HG02610 (cell line): ENCODE measurements around the gene TTLL13.

Source experiments
- ATAC-seq: cut with Tn5 transposase; IDR thresholded peaks from one replicate; pipeline ENCODE4 v1.9.1; 2021; ENCODE audit warnings: mild to moderate bottlenecking, moderate library complexity; ENCODE audit not compliant: unreplicated experiment

TTLL13 gene, protein sequence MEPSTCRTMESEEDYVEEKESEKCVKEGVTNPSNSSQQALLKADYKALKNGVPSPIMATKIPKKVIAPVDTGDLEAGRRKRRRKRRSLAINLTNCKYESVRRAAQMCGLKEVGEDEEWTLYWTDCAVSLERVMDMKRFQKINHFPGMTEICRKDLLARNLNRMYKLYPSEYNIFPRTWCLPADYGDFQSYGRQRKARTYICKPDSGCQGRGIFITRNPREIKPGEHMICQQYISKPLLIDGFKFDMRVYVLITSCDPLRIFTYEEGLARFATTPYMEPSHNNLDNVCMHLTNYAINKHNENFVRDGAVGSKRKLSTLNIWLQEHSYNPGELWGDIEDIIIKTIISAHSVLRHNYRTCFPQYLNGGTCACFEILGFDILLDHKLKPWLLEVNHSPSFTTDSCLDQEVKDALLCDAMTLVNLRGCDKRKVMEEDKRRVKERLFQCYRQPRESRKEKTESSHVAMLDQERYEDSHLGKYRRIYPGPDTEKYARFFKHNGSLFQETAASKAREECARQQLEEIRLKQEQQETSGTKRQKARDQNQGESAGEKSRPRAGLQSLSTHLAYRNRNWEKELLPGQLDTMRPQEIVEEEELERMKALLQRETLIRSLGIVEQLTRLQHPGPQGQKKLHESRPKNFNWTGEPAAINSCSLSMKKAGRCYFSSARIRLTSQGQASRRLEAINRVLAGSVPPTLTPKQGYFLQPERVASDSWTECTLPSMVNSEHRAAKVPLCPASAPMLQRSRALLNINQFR

DNA sequence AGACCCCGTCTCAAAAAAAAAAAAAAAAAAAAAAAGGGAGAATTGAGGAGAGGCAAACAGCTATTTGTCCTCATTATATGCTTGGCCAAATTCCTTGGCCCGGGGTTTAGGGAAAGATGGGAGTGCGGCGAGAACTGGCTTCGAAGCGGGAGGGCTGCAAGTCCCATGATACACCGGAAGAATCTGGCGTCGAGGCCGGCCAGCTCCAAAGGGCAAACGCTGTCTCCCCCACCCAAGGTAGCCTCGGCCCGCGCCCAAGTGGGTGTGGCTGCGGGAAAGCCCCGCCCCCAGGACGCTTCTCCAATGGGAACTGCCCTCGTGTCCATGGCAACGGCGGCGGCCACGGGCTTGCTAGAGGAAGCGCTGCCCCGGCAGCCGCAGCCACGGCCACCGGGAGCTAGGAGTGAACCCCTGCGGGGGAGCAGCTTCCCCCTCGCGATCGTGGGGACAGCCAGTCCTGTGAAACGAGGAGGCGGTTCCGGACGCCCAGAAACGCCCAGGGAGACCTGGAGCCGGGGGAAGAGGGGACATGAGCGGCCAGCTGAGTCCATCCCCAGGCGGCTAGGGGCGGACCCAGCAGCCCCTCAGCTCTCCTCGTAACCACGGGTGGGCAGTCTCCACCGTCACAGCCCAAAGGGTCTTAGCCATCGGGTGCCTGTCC, at the start of gene TTLL13:
TSS of gene TTLL13 (plus strand) at position 354 of the 661 bp plus-strand sequence. CDS start 1,075 bp downstream, outside the sequence.
- ATAC-seq, result peak; percentile 45

DNA sequence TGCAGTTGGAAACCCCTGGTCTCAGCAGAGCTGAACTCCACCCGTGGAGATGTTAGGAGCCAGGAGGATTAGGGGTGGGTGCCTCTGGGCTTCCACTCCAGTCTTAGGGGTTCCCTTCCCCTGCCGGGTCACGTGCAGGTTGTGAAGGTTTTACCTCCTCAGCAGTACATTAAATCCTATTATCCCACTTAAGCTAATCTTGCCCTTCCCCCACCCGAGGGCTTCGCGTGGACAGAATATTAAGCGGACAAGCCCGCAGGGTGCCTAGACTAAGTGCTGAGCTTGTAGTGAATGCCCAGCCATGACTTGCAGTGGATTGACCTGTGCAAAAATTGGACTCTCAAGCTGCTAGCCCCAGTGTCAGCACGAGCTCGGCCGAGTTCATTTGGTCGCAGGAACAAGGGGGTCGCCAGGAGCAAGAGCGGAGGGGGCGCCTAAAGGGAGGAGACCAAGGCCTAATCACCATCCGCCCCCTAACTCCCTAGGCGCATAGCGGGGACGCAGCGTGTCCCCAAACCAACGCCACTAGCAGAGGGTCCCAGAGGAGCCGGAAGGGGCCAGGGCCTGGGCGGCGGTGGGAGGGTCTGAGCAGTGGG, 48.7 kb upstream of the TTLL13 start:
- no peak for ATAC-seq

DNA sequence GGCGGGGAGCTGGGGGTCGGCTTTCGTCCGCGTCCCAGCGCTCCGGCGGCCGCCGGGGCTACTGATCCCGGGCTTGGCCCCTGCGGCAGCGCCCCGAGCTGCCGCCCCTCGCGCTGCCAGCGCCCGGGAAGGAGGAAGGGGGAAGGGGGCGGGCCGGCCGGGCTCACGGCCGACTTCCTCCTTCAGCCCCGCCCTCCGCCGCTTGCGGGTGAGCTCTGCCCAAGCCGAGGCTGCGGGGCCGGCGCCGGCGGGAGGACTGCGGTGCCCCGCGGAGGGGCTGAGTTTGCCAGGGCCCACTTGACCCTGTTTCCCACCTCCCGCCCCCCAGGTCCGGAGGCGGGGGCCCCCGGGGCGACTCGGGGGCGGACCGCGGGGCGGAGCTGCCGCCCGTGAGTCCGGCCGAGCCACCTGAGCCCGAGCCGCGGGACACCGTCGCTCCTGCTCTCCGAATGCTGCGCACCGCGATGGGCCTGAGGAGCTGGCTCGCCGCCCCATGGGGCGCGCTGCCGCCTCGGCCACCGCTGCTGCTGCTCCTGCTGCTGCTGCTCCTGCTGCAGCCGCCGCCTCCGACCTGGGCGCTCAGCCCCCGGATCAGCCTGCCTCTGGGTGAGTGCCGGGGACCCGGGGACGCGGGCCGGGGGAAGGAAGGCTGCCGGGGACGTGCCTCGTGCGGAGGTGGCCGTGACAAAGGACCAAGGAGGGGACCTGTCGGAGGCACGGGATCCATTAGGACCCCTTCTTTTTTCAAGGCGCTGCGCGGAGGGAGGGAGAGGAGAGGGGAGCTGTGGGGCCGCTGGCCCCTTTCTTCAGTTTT, 48.0 kb upstream of the TTLL13 start, which contains the start of gene SEMA4B:
TSS of gene SEMA4B (plus strand) at position 201 of the 814 bp plus-strand sequence. CDS start at position 450, 249 bp downstream.
- peak; percentile 83 for ATAC-seq

DNA sequence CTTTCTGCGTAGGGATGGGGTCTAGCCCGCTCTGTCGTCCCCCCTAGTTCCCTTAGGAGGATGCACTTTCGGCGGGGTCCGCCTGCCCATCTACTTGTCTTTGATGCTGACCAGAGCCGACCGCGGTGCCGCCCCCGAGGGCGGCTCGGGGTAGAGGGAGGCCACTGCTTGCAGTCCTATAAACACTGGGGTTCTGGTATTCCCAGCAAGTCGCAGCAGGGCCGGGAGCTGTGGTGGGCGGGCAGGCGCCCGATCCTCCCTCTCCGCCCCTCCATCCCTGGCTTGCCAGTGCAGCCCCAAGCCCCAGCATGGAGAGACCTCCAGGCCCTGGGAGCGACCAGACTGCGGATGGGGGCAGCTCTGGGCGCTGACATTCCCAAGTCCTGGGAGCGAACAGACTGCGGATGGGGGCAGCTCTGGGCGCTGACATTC, 47.4 kb upstream of the TTLL13 start:
- no peak for ATAC-seq

DNA sequence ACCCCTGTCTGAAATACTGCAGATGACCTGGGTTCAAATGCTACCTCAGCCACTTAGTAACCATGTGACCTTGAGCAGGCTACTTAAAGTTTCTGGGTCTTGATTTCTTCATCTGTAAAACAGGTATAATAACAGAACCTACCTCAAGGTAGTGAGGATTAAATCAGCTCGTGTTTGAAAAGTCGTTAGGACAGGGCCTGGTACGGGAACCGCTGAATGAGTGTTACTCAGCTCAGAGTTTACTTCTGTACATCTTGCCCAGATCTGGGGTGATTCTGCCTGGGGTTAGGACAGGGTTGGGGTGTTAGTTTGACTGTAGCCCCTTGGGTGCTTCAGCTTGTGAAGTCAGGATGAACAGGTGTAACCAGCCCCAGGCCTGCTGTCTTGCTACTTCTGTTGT, 46.4 kb upstream of the TTLL13 start:
- no peak for ATAC-seq

DNA sequence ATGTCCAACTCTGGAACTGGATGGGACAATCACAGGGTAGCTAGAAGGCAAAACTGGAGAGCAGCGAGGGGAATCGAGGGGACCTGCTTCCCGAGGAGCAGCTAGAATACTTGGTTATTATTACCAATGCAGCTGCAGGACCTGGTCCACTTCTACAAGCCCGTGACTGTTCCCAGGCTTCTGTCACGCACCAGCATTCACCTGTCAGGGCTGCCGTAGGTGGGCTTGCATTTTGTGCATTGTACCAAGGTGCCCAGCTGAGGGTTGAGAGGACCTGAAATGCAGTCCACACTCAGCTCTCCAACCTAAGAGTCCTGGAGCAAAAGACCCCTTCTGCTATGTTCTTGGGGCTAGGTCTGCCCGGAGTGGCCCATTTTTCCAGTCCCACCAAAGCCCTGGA, 45.9 kb upstream of the TTLL13 start:
- ATAC-seq, result no peak

DNA sequence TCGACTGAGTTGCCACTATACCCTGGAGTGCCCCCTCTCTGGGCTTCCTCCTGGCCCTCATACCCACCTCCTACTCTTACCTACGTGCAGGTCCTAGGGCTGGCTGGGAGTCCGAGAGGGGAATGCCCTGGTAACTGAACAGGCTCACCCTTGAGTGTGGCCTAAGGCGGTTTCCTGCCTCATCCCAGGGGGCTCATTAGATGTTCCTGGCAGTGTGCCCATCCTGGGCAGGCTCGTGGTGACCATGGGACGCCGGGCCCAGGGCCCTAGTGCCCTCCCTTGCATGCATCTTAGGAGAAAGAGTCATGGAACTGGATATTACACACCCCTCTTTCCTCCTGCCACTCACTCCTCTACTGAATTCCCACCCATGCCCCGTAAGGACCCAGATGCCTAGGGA, 45.4 kb upstream of the TTLL13 start:
- no peak for ATAC-seq

DNA sequence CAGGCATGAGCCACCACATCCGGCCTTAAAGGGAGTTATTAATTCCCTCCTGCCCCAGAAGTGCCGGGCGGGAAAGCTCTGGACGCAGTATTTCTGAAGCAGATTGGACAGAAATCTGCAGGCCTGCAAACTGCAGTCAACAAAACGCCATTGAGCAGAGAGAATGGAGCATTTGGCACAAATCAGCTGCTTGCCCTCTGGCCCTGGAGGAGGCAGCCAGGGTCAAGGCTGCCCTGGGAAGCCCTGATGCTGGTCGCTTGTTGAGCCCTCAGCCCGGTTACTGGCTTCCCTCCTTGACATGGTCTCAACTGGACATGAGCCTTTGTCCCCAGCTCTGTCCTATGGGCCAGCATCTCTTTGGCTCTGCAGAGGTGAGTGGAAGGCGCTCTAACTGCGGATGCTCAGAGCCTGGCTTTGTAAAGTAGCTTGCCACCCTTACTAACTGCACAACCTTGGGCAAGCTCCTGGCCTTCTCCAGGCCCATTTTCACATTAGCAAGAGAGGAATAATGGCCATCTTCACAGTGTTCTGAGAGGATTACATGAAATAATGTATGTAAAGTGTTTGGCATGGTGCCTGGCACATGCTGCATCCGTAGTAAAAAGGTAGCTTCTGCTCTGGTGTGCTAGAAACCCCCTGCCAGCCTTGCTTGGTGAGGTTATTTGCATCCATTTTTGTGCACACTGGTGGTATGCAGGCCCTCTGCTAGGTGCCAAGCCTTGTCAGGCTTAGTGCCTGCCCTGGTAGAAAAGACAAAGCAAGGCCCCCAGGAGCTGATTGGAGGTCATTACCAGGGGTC, 44.1 kb upstream of the TTLL13 start:
- no peak for ATAC-seq

DNA sequence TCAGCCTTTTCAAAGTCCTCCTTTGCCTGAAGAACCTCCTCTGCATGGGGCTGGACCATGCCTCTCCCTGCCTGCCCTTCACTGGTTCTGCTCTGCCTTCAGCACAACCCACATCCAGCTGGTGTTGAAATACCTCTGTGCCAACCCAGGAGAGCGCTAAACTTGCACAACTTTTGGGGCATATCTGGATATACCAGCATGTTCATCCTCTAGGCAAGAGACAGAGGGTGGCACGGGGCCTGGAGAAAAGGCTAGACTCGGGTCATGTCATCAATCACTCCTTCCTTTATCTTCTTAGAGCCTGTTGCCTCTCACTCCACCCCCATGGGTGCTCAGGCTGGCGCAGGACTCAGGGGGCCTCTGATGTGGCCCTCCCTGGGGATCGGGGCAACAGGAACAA, 43.5 kb upstream of the TTLL13 start:
- ATAC-seq, result no peak

DNA sequence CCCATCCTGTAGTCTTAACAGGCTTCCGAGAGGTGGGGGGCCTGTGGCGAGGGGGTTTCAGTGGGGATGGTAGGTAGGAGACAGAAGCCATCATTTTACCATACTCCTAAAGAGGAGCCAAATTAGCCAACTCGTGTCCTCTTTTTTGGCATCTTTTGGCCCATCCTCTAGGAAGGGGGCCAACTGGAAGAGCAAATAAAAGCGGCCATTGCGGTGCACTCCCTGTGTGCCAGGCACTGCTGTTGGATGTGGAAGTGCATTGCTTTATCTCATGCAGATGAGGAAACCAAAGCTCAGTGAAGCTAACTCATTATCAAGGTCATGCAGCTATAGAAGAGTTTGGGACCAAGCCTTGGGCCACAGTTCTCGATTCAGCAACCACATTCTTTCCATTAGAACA, 42.1 kb upstream of the TTLL13 start:
- ATAC-seq, result no peak

DNA sequence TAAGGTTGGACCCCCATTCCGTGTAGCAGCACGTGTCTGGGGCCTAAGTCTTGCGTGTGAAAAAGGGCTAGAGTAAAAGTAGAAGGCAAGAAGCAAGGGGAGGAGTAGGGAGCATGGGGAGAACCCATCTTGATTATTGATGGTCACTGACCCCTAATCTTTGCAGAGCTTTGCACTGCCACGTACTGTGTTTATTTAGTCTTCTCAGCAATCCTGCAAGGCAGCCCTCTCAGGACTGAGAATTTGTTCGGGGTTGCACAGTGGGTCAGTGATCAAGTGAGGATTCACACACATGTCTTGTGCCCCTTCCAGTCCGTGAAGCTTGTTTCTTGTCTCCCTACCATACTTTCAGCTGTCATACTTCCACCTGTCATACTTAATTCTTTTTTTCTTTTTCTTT, 41.0 kb upstream of the TTLL13 start:
- no peak for ATAC-seq

DNA sequence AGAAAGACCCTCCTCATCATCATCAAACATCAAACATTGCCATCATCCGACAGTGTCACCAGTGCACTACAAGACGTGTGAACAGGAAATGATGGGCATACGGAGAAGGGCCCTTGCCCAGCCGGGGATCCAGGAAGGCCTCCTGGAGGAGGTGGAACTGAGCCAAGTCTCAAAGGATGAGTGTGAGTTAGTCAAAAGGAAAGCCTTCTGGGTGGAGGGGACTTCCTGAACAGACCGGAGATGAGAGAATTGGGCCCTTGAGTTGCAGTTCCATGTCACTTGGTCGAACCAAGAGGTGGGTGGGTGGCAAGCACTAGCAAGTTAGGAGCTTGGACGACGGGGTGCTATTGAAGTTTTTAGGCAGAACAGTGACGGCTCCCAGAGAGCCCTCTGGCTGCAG, 39.8 kb upstream of the TTLL13 start:
- ATAC-seq, result peak; percentile 59

DNA sequence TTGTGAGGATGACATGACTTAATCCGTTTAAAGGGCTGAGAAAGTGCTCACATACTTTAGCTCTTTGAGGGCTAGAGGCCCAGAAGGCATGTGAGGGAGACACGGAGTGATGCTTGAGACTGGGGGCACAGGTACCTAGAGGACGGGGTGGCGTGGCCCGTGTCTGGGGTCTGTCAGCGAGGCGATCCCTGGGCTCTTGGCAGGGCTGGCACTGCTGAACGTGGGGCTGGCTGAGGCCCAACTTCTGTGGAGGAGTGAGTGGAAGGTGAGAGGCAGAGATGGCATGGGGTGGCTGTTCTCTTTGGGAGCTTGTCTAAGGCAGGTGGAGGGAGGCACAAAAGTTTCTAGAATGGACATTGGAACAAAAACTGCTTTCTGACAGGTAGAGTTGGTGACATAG, 38.8 kb upstream of the TTLL13 start:
- no peak for ATAC-seq

DNA sequence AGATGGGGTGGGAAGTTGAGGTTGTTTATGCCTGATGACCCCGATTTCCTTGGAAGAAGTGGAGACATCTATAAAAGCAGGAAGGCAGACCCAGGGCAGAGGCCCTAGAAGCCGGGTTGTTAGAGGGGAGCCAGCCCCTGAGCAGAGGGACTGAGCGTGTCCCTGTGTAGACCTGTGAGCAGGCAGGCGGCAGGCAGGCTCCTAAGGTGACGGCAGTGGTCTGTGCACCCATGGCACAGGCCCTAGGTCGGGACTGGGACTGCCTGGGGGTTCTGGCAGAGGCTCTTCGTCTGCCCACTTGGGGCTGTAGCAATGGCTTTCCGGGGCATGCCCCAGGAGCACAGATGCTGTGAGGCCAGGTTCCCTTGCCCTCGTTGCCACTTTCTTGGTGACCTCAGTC, 38.3 kb upstream of the TTLL13 start:
- no peak for ATAC-seq

DNA sequence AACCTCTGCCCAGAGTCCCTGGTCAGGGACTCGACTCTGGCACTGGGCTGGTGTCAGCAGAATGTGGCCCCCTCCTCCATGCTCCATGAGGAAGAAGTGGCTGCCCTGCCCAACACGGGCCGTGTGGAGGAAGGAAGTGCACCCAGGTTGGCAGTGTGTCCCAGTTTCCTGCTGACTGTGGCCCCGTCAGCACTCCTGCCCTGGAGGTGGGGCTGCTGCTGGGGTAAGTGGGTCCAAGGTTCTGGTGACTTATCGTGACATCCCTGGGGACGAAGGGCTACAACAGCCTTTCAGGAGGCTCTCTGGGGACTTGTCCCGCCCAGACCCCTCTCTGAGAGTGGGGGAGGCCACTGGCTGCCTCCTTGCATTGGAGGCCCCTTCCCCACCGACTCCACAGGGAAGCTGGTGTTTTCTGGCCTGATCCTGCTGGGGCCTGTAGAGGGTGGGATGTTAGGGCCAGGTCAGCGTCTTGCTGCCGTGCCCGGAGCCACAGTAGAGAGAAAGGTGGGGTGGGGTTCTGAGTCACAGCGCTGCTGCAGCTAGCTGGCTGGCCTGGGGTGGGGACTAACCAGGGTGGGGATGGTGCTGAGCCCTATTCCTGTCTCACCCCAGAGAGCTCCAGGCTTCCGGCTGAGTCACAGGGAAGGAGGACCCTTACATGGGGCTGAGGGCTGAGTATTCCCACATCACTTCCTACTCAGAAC, 37.8 kb upstream of the TTLL13 start:
- no peak for ATAC-seq

DNA sequence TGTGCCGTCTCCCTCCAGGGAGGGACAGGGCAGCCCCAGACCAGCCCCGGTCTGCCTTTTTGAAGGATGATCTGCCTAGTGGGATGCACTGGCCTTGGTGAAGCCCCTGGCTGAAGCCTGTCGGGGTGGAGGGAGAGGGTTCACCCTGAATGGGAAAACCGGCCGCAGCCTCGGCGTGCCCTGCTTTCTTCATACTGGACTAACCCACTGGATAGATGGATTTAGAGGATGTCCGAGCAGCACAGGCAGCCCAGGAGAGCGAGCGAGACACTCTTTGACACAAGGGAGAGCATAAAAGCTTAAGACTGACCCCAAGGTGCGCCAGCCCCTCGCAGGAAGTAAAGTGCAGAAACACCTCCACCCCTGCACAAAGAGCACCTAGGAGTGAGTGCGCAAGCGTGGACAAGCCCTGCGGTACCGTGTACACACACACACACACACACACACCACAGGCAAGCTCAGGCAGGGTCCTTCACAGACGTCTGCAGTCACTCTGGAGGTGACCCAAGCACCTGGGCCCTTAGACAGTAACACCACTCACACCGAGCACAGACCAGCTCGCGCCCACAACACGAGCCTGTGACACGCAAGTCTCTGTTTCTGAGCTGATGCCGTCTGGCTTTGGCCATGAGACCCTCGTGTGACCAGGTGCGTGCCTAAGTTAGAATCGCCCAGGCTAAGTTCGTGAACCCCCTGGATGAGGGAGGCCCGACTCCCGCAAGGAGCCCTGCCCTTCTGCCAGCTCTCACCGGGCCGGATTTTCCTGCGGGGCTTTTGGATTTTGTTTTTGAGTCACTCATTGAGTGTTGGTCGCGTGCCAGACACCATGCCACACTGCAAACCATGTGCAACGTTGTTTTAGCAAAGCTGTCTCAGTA, 36.9 kb upstream of the TTLL13 start:
- no peak for ATAC-seq

DNA sequence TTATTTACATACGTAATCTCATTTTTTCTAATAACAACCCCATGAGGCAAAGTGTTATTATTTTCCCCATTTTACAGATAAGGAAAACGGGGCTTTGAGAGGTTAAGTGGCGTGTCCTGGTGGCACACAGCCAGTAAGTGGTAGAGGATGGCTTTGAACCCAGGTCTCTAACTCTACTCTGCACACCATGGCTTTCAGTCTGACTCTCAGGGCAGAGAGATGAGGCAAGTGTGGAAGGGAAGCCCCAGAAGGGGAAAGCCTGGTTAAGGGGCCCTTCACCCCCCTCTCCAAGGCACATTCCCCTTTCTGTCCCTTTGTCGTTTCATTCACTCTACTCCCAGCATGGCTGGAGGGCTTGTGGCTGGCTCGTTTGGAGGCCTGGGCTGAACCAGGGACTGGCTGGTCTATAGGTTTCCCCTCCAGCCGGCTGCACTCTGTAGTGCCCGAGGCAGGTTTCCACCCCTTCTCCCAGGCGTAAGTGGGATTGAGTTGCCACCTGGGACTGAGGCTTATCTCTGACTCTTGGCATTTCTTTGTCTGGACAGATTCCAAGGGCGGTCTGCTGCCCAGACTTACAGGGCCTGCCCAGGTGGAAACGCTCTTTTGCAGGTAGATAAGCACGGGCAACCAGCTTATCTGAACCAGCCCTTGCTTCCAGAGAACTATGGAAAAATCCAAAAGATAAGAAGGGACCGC, 36.1 kb upstream of the TTLL13 start:
- ATAC-seq, result no peak
